SK-N-SH (cell line): ENCODE results near the gene SLC6A16. TPM values are rescaled to one million over a fixed set of nuclear protein-coding genes. Genes with fewer than 3 reads are reported as not detected.
"Not testable (repeated sequence)": the region's sequence is repeated elsewhere in the genome, so short reads cannot be mapped to it uniquely, and the experiment has no call there.

Source experiments
- CTCF ChIA-PET: fragments of 300-600, 350-600 bp; formaldehyde crosslinking; extraction: SDS; loops from one replicate; lab custom pipeline; 2021; lab: Yijun Ruan, JAX
- POLR2A ChIA-PET: fragments of 350-600 bp; sonication (Branson Sonifier 250); formaldehyde crosslinking; extraction: SDS; loops from one replicate; lab custom pipeline; 2020; ENCODE audit warnings: antibody characterized with exemption, inconsistent platforms; lab: Yijun Ruan, JAX
- DNase-seq: peaks from one replicate; pipeline ENCODE4 v3.0.0; 2012
- H2AFZ ChIP-seq: fragments of 200-600 bp; sonication (generic); 2 replicates; pipeline ENCODE4 v1.8.1; 2016; ENCODE audit warnings: antibody characterized with exemption, mild to moderate bottlenecking, low read depth
- H3F3A ChIP-seq: fragments of 200-600 bp; sonication (generic); replicated peaks from 2 replicates; pipeline ENCODE3; 2016; ENCODE audit warnings: antibody characterized with exemption, mild to moderate bottlenecking; ENCODE audit not compliant: insufficient read depth
- H3K27ac ChIP-seq, 2 experiments: fragments of 200-500 bp in 1 of 2; fragments of 200-600 bp in 1 of 2; sonication (Bioruptor generic) in 1 of 2; sonication (generic), shearing (Covaris generic) in 1 of 2; 2 replicates each; pipeline versions ENCODE4 v1.5.1 to v1.6.1; 2014 to 2016; ENCODE audit warnings: low read depth in 2 of 2, inconsistent platforms in 1 of 2, low read length in 1 of 2, mild to moderate bottlenecking in 1 of 2, mixed read lengths in 1 of 2
- H3K27me3 ChIP-seq: fragments of 200-600 bp; sonication (generic), shearing (Covaris generic); 2 replicates; pipeline ENCODE4 v1.6.1; 2016; ENCODE audit warnings: mixed run types; ENCODE audit not compliant: insufficient read depth
- H3K36me3 ChIP-seq, 2 experiments: fragments of 200-500 bp in 1 of 2; fragments of 200-600 bp in 1 of 2; sonication (Bioruptor generic) in 1 of 2; sonication (generic) in 1 of 2; replicated peaks in 1 of 2; 2 replicates each; pipeline versions ENCODE3 to v1.5.1; 2014 to 2016; ENCODE audit warnings: low read length in 1 of 2, mild to moderate bottlenecking in 1 of 2; ENCODE audit not compliant: insufficient read depth in 2 of 2, control insufficient read depth in 1 of 2
- H3K4me1 ChIP-seq, 2 experiments: fragments of 200-500 bp in 1 of 2; fragments of 200-600 bp in 1 of 2; sonication (Bioruptor generic) in 1 of 2; sonication (generic), shearing (Covaris generic) in 1 of 2; 2 replicates each; pipeline versions ENCODE4 v1.5.1 to v1.6.1; 2014 to 2016; ENCODE audit warnings: low read depth in 1 of 2, low read length in 1 of 2, mixed run types in 1 of 2; ENCODE audit not compliant: insufficient read depth in 2 of 2, control insufficient read depth in 1 of 2
- H3K4me2 ChIP-seq: fragments of 200-600 bp; sonication (generic), shearing (Covaris generic); 2 replicates; pipeline ENCODE4 v1.6.1; 2017; ENCODE audit warnings: mixed run types
- H3K4me3 ChIP-seq, 2 experiments: fragments of 200-500 bp in 1 of 2; fragments of 200-600 bp in 1 of 2; sonication (Bioruptor generic) in 1 of 2; sonication (generic), shearing (Covaris generic) in 1 of 2; 2 replicates each; pipeline versions ENCODE4 v1.5.1 to v1.8.1; 2014 to 2016; ENCODE audit warnings: low read depth in 2 of 2, inconsistent platforms in 1 of 2, low read length in 1 of 2, mild to moderate bottlenecking in 1 of 2, mixed read lengths in 1 of 2, moderate library complexity in 1 of 2
- H3K79me2 ChIP-seq: fragments of 200-600 bp; sonication (generic); 2 replicates; pipeline ENCODE4 v1.8.1; 2017; ENCODE audit warnings: mild to moderate bottlenecking; ENCODE audit not compliant: insufficient read depth
- H3K9ac ChIP-seq: fragments of 200-600 bp; sonication (generic); 2 replicates; pipeline ENCODE4 v1.6.1; 2017; ENCODE audit warnings: mixed run types
- H3K9me2 ChIP-seq: fragments of 200-600 bp; sonication (generic); 2 replicates; pipeline ENCODE4 v1.6.1; 2017; ENCODE audit warnings: mixed run types
- H3K9me3 ChIP-seq: fragments of 200-600 bp; sonication (generic); 2 replicates; pipeline ENCODE4 v1.6.1; 2017; ENCODE audit warnings: mixed run types, mild to moderate bottlenecking, moderate library complexity
- H4K20me1 ChIP-seq: fragments of 200-600 bp; sonication (generic); 2 replicates; pipeline ENCODE4 v1.6.1; 2017; ENCODE audit warnings: mild to moderate bottlenecking, mixed run types; ENCODE audit not compliant: insufficient read depth
- CHD2 ChIP-seq: fragments of 150-350 bp; IDR thresholded peaks from 2 replicates; pipeline ENCODE4 v1.6.1; 2018; ENCODE audit warnings: low read length; ENCODE audit not compliant: partially characterized antibody
- EP300 ChIP-seq, 2 experiments: IDR thresholded peaks; 2 replicates each; pipeline versions ENCODE4 v1.4.0 to v1.6.1; 2012; ENCODE audit warnings: borderline replicate concordance in 1 of 2, low read depth in 1 of 2, low read length in 1 of 2
- EZH2phosphoT487 ChIP-seq: fragments of 200-600 bp; sonication (generic); IDR thresholded peaks from 2 replicates; pipeline ENCODE4 v1.6.1; 2017; ENCODE audit warnings: low read depth, mixed run types, mild to moderate bottlenecking, antibody characterized with exemption, moderate library complexity, borderline replicate concordance
- FOXJ3 ChIP-seq: sonication (generic); formaldehyde crosslinking; IDR thresholded peaks from 2 replicates; pipeline ENCODE4 v1.5.1; 2020; ENCODE audit warnings: mild to moderate bottlenecking, missing genetic modification reagents
- FOXM1 ChIP-seq: IDR thresholded peaks from 2 replicates; pipeline ENCODE4 v1.4.0; 2012; ENCODE audit warnings: low read depth, mild to moderate bottlenecking
- JUND ChIP-seq: IDR thresholded peaks from 2 replicates; pipeline ENCODE4 v1.4.0; 2012
- MAX ChIP-seq: IDR thresholded peaks from 2 replicates; pipeline ENCODE4 v1.4.0; 2012; ENCODE audit warnings: low read depth
- POLR2AphosphoS5 ChIP-seq: IDR thresholded peaks from 2 replicates; pipeline ENCODE4 v1.6.1; 2012; ENCODE audit warnings: low read depth, low read length
- RCOR1 ChIP-seq: fragments of 150-350 bp; IDR thresholded peaks from 2 replicates; pipeline ENCODE4 v1.6.1; 2017; ENCODE audit warnings: antibody characterized with exemption, low read length
- REST ChIP-seq: IDR thresholded peaks from 2 replicates; pipeline ENCODE4 v1.6.1; 2012; ENCODE audit warnings: mild to moderate bottlenecking, low read depth, low read length, moderate library complexity
- RFX5 ChIP-seq: IDR thresholded peaks from 2 replicates; pipeline ENCODE4 v1.6.1; 2012; ENCODE audit warnings: mild to moderate bottlenecking, improper control_type of control experiment, low read length
- TEAD4 ChIP-seq: IDR thresholded peaks from 2 replicates; pipeline ENCODE4 v1.4.0; 2012; ENCODE audit warnings: mild to moderate bottlenecking, borderline replicate concordance; ENCODE audit not compliant: insufficient read depth
- USF2 ChIP-seq: fragments of 150-350 bp; IDR thresholded peaks from 2 replicates; pipeline ENCODE4 v1.6.1; 2017; ENCODE audit warnings: antibody characterized with exemption, low read length, low read depth, borderline replicate concordance
- WGBS: methylation state at CpG from one replicate; pipeline ENCODE4 v1.1.6; 2017; ENCODE audit warnings: low lambda C conversion rate; 5-methylcytosine and 5-hydroxymethylcytosine counted together
- polyA plus RNA-seq, 3 experiments: library from polyadenylated mRNA; depleted of rRNA; stranded (reverse); fragments of >200 nt; gene quantifications; 2 replicates each; pipeline ENCODE4 v1.2.3, GENCODE V29; 2012
- TF ChIP-seq, protein P1 (sequence below): fragments of 200-600 bp; sonication (generic); IDR thresholded peaks from 2 replicates; pipeline ENCODE4 v1.6.1; 2017; ENCODE audit warnings: antibody characterized with exemption, mild to moderate bottlenecking, moderate library complexity

Gene SLC6A16
- polyA plus RNA-seq, 1 of the 3 experiments (the other 2 are of a cell fraction): 0.33 TPM

DNA sequence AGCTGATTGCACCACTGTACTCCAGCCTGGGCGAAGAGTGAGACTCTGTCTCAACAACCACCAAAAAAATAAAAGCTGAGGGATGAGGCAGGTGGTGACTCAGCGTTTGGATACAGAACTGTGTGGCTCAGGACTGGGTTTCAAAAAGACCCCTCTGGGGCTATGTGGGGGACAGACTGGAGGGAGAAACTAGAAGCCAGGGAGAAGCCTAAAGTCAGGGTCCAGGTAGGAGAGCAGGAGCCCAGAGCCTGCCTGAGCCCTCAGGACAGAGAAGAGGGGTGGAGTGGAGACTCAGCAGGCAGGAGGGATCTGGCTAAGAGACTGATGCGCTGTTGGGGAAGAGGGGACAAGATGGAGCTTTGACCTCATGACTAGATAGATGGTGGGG is 8.4 kb upstream of the SLC6A16 start (continued):
- TF ChIP-seq, protein P1, sequence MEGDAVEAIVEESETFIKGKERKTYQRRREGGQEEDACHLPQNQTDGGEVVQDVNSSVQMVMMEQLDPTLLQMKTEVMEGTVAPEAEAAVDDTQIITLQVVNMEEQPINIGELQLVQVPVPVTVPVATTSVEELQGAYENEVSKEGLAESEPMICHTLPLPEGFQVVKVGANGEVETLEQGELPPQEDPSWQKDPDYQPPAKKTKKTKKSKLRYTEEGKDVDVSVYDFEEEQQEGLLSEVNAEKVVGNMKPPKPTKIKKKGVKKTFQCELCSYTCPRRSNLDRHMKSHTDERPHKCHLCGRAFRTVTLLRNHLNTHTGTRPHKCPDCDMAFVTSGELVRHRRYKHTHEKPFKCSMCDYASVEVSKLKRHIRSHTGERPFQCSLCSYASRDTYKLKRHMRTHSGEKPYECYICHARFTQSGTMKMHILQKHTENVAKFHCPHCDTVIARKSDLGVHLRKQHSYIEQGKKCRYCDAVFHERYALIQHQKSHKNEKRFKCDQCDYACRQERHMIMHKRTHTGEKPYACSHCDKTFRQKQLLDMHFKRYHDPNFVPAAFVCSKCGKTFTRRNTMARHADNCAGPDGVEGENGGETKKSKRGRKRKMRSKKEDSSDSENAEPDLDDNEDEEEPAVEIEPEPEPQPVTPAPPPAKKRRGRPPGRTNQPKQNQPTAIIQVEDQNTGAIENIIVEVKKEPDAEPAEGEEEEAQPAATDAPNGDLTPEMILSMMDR: no peak
- TF ChIP-seq POLR2AphosphoS5 (no peak), FOXJ3 (CRISPR knock-in tag) (no peak), CHD2 (no peak), RFX5 (no peak)

DNA sequence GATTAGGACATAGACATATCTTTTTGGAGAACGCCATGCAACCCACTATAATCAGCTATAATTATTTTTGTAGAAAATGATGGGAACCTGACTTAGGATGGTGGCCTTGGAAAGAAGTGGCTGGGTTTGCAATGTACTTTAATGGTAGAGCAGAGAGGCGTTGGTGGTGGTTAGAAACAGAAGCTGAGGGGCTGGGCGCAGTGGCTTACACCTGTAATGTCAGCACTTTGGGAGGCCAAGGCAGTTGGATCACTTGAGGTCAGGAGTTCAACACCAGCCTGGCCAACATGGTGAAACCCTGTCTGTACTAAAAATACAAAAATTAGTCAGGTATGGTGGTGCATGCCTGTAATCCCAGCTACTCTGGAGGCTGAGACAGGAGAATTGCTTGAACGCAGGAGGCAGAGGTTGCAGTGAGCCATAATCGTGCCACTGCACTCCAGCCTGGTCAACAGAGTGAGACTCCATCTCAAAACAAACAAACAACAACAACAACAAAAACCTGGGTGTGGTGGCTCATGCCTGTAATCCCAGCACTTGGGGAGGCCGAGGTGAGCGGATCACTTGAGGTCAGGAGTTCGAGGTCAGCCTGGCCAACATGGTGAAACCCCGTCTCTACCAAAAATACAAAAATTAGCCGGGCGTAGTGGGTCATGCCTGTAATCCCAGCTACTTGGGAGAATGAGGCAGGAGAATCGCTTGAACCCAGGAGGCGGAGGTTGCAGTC is 7.9 kb upstream of the SLC6A16 start:
- CTCF ChIA-PET, H3K4me2 ChIP-seq, H3K9ac ChIP-seq, DNase-seq, H3K27me3 ChIP-seq, H3K9me3 ChIP-seq, H3F3A ChIP-seq, H3K27ac ChIP-seq, H3K79me2 ChIP-seq, H3K4me3 ChIP-seq, H4K20me1 ChIP-seq, H3K4me1 ChIP-seq, H3K9me2 ChIP-seq, H2AFZ ChIP-seq: not testable (repeated sequence)
- 63% methylated on average over 13 of the region's 13 CpGs for WGBS
- peaks cover 0 to 16% of the 10 kb centered on the region in 2 experiments for H3K36me3 ChIP-seq
- POLR2A ChIA-PET: interaction anchor here (0.6 kb wide), 1 partner anchor 80 kb away, joined by 5 read pairs; no protein-coding TSS in a partner anchor

GRCh38 chr19:49331616-49332055 is 6.6 kb upstream of the SLC6A16 start:
- H4K20me1 ChIP-seq: no peaks in the 10 kb centered on the region
- H3K4me2 ChIP-seq: no peak overlapping the region
- H3K9me3 ChIP-seq: no peaks in the 10 kb centered on the region
- H3K36me3 ChIP-seq: peaks cover 0 to 22% of the 10 kb centered on the region in 2 experiments
- no peaks in the 10 kb centered on the region for H3K27me3 ChIP-seq
- no peaks in the 10 kb centered on the region for H3K9me2 ChIP-seq
- DNase-seq: peak; percentile 63
- H3K4me3 ChIP-seq: no peak overlapping the region
- H3K79me2 ChIP-seq: no peaks in the 10 kb centered on the region
- H3K27ac ChIP-seq: no peak overlapping the region
- H3K9ac ChIP-seq: no peak overlapping the region
- H2AFZ ChIP-seq: no peak overlapping the region
- CTCF ChIA-PET: interaction anchor here (0.9 to 1.2 kb wide), 3 partner anchors 11 to 133 kb away, joined by 3 to 5 read pairs (median 4); no protein-coding TSS in a partner anchor
- no peaks in the 10 kb centered on the region for H3K4me1 ChIP-seq
- POLR2A ChIA-PET: no interaction called here
- peaks cover 2% of the 10 kb centered on the region for H3F3A ChIP-seq
- 31% methylated on average over 2 of the region's 2 CpGs for WGBS
- no peak for TF ChIP-seq REST
- no peak for TF ChIP-seq JUND
- no peak for TF ChIP-seq CHD2
- TF ChIP-seq RCOR1: no peak
- peak; percentile 49; the same call in 1 of the 2 replicates for TF ChIP-seq USF2
- TF ChIP-seq EP300 (IDR thresholded peaks at IDR 0.05; ENCODE audit: borderline replicate concordance in 1 of 2, low read depth in 1 of 2, low read length in 1 of 2): no peak
- no peak for TF ChIP-seq TEAD4
- no peak for TF ChIP-seq FOXM1
- TF ChIP-seq, protein P1: no peak
- TF ChIP-seq MAX: no peak
- TF ChIP-seq POLR2AphosphoS5: no peak
- no peak for TF ChIP-seq EZH2phosphoT487
- TF ChIP-seq RFX5: no peak
